Measurements from ENCODE around the gene ZNF488.

Gene ZNF488

DNA sequence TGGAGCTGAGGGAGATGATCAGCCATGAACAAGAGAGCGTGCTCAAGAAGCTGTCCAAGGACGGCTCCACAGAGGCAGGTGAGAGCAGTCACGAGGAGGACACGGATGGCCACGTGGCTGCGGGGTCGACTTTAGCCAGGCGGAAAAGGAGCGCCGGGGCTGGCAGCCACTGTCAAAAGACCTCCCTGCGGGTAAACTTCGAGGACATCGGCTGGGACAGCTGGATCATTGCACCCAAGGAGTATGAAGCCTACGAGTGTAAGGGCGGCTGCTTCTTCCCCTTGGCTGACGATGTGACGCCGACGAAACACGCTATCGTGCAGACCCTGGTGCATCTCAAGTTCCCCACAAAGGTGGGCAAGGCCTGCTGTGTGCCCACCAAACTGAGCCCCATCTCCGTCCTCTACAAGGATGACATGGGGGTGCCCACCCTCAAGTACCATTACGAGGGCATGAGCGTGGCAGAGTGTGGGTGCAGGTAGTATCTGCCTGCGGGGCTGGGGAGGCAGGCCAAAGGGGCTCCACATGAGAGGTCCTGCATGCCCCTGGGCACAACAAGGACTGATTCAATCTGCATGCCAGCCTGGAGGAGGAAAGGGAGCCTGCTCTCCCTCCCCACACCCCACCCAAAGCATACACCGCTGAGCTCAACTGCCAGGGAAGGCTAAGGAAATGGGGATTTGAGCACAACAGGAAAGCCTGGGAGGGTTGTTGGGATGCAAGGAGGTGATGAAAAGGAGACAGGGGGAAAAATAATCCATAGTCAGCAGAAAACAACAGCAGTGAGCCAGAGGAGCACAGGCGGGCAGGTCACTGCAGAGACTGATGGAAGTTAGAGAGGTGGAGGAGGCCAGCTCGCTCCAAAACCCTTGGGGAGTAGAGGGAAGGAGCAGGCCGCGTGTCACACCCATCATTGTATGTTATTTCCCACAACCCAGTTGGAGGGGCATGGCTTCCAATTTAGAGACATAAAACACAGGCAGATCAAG is 58.5 kb downstream of the ZNF488 start:
- no peak for DNase-seq

GRCh38 chr10:47323636-47324296 is 60.3 kb downstream of the ZNF488 start:
- DNase-seq: no peak

- DNase-seq: no peak
Measured at GRCh38 chr10:47323087-47323486, 61.0 kb downstream of the ZNF488 start.

DNA sequence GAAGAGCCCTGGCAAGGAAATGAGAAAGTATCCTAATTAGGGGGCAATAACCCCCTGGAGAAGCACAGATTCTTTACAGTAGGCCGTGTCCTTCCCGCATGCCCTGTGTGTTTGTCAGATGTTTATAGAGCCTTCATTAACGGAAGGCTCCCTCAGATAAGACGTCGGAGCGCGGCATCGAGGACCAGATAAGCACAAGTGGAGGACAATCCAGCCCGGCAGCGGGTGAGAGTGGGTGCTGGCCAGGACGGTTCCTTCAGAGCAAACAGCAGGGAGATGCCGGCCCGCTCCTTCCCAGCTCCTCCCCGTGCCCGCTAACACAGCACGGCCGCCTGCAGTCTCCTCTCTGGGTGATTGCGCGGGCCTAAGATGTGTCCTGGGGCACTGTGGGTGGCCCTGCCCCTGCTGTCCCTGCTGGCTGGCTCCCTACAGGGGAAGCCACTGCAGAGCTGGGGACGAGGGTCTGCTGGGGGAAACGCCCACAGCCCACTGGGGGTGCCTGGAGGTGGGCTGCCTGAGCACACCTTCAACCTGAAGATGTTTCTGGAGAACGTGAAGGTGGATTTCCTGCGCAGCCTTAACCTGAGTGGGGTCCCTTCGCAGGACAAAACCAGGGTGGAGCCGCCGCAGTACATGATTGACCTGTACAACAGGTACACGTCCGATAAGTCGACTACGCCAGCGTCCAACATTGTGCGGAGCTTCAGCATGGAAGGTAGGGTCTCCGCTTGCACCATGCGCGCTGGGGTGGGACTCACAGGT is 61.6 kb downstream of the ZNF488 start, which contains the start of gene GDF2:
Gene GDF2 (plus strand): TSS at position 155 of the 762 bp plus-strand sequence. CDS start 215 bp downstream, at position 370.
- DNase-seq: no peak

DNA sequence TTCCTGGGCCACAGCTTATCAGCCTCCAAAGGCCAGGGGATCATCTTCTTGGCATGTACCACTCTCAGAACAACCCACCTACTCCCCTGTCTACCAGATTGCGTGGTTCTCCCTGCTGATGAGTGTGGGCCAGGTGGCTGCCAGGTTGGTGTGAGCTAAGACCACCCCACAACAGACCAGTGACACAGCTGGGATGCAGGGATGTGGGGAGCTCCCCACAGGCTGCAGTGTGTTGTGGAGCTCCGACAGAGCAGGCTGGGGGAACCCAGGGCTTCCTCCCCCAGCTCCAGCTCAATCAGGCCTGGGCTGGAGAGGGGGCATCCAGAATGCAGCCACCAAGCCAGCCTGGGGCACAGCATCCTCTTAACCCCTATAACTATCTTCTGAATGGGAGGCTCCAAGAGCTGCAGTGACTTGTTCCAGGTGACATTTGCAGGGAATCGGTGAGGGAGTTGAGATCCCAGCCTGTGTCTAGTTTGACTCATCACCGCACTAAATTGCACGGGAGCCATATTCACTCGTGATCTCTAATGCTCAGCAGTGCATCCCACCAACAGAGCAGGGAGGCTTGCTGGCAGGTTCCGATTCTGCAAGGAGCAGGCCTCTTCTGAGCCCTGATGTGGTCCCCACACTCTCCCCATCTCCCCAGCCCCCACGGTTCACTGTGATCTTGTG is 62.4 kb downstream of the ZNF488 start:
- no peak for DNase-seq

DNA sequence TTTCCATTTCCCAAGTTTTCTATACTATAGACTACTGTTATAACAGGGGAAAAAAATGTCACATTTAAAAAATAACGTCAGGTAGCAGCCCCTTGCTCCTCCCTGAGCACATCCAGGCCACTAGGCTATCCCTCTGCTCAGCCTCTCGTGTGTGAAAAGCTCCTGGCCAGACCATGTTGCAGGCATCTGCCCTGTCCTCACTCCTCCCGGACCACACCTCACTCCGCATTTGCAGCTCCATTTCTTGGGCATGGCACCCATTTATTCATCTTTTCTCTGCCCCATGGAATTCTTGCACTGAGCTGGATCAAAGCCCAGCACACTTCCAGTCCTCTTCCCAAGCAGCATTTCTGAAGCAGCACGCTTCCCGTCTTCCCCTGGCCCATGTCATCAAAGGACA is 63.3 kb downstream of the ZNF488 start:
- no peak for DNase-seq

- DNase-seq: no peak
Measured at GRCh38 chr10:47319784-47320183, 64.3 kb downstream of the ZNF488 start.

DNA sequence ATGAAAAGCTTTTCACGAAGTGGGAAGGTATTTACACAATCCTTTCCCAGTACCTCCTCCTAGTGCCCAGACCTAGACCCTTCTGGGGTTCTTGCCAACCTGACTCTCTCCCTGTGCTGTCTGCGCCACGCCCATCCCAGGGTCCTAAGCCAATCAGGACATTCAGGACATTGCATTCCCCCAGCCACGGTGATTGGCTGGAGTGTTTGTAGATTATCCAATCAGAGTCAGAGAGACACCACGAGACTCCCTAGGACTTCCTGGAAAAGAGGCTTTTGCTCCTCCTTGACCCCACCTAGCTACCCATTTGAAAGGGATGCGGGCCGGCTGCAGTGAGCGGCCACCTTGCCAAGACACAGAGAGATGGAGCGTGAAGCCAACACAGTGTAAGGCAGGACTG is 65.4 kb downstream of the ZNF488 start:
- no peak for DNase-seq

GRCh38 chr10:47317251-47317650 is 66.8 kb downstream of the ZNF488 start:
- DNase-seq: no peak

- DNase-seq: no peak
Measured at GRCh38 chr10:47316131-47316530, 68.0 kb downstream of the ZNF488 start.
